GM18873 (cell line): Measurements from ENCODE around the gene PLCB2.

Source experiments
- ATAC-seq: cut with Tn5 transposase; IDR thresholded peaks from one replicate; pipeline ENCODE4 v1.9.1; 2021; ENCODE audit warnings: mild to moderate bottlenecking, moderate library complexity, moderate number of reproducible peaks; ENCODE audit not compliant: unreplicated experiment, low FRiP score

Gene PLCB2

GRCh38 chr15:40325700-40326099, 18.0 kb upstream of the PLCB2 start:
- ATAC-seq, result no peak

DNA sequence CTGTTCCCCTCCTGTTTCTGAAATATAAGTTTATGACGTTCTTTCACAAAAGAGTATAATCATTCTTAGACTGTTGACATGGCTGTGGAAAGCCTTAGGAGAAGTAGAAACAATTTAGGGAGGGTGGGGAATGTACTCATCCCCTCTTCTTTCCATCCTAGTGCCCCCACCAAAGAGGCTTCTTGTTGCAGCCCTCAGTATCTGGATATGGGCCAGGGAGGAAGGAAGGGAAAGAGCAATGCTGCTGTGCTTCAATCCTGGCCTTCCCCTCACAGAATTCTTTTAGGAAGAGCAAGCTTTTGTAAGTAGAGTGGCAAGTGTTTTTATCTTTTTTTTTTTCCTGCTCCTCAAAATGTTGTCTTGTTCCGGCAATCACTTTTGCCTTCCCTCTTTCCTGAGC, 17.5 kb upstream of the PLCB2 start:
- no peak for ATAC-seq

GRCh38 chr15:40323953-40324937, 16.5 kb upstream of the PLCB2 start:
- no peak for ATAC-seq

- peak; percentile 77 for ATAC-seq
Measured at GRCh38 chr15:40323239-40323952, 15.7 kb upstream of the PLCB2 start, which contains the start of gene INAFM2. Gene INAFM2 (plus strand): TSS chr15:40323692. CDS start chr15:40324056, 364 bp downstream.

DNA sequence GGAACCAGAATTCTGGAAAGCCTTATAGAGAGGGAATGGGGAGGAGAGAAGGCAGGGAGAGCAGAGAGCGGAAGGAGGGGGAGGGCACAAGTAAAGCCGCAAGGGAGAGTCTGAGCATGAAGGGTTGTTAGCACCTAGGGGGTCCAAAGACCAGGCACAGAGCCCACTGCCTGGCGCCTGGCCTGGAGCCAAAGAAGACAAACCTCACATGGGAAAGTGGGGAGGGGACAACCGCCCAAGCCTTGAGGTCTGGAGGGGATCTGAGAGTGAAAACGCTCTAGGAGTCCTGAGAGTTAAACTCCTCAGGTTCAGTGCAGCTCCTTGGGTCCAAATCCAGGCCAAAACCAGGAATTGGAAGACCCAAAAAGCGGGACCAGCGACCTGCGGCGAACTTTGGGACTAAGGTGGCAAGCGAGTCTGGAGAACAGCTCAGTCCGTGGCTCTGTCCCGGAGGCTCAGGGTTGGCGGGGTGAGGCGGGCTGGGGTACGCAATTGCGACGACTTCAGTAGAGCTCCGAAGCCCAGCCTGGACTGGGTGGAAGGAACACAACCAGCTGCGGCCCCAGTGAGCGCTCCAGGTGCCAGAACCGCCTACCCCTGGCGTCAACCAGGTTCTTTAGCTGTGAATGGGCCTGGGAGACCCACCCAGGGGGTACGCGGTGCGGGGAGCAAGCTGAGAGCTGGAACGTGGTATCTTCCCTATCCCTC, 14.9 kb upstream of the PLCB2 start:
- no peak for ATAC-seq

DNA sequence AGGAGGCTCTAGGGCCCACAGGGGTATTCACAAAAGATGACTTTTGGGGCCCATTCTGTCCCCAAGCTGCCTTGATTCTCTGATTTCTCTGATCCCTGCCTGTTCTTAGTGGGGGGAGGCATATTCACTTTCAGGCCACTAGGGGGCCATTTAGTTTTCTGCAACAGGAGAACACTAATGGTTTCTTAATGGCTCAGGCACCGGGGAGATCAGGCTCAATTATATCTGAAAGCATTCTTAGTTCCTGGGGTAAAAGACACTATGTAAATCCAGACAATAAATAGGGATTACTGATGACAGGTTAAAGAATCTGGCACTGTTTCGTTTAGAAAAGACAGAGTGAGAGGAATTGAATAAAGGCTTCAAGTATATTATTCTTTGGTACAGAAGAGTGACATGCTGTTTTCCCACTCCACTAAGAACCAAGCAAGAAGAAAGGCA, 13.2 kb upstream of the PLCB2 start:
- ATAC-seq, result no peak

GRCh38 chr15:40320409-40320808, 12.7 kb upstream of the PLCB2 start:
- ATAC-seq, result no peak

DNA sequence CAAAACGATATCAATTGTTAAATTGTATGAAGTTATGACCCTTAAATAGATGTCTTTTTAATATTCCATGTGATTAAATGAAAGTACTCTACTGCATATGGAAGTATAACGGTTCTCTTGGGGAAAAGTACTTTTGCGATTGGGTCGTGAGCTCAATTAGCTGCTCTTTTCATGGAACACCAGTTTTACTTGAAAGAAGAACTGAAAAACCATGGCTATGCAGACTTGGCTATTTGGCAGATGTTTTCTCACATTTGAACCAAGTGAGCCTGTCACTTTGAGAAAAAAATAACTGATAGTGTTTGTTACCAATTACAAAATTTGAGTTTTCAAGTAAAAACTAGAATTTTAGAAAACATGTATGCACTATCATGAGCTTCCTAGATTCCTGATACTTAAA, 9.8 kb upstream of the PLCB2 start:
- ATAC-seq, result no peak

- no peak for ATAC-seq
Measured at GRCh38 chr15:40316931-40317330, 9.2 kb upstream of the PLCB2 start.

- no peak for ATAC-seq
Measured at GRCh38 chr15:40314723-40315276, 7.1 kb upstream of the PLCB2 start.

DNA sequence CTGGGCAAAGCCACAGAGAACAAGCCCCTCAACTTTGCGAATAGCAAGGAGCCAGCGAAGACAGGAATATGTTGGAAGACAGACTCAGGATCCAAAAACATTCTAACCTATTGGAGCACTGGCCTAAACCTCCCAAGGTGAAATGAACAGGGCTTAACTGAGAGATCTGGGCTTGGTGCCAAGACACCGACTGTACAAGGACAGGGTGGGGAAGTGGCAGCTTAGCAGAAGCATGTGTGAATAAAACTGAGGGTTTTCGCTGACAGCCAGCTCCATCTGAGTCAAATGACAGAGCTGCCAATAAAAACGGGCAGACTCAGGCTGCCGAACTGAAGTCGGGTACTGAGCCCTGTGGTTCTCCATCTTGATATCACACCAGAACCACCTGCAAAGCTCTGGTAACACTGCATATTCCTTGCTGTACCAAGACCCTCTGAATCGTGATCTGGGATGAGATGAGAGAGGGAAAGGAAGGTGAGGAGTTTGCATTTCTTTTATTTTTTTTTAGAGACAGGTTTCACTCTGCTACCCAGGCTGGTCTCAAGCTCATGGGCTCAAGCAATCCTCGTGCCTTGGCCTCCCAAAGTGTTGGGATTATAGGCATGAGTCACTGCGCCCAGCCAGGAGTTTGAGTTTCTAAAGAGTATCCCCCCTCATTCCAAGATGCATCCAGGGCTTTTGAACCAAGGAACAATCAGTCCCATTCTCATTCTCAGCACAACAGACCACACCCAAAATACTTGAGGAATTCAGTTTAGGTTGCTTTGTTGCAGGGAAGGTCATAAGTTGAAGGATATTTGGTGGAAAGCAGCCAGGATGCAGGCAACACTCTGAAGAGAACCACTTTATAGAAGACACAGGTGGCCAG, 6.0 kb upstream of the PLCB2 start:
- ATAC-seq, result no peak

GRCh38 chr15:40312370-40313158, 4.8 kb upstream of the PLCB2 start:
- no peak for ATAC-seq

- no peak for ATAC-seq
Measured at GRCh38 chr15:40310993-40311392, 3.3 kb upstream of the PLCB2 start.

- ATAC-seq, result no peak
Measured at GRCh38 chr15:40310001-40310959, 2.5 kb upstream of the PLCB2 start.

- ATAC-seq, result no peak
Measured at GRCh38 chr15:40309344-40309862, 1.7 kb upstream of the PLCB2 start.

- no peak for ATAC-seq
Measured at GRCh38 chr15:40306908-40307307, 827 bp downstream of the PLCB2 start.

DNA sequence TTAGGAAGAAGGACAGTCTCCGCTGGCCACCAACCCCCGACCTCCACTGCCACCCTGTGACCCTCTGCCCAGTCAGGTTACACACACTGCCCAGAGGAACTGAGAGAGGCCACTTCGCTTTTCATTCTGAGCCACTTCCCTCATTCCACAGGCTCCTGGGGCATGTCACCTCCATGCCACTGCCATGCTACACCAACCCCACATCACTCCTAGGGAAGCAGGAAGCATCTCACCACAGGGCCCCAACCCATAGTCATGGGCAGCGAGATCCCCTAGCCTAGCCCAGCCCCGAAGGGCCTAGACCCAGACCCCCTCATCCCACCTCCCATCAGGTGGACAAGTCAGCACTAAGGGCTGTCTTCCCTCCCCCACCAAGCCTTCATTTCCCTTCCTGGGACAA, 1.4 kb downstream of the PLCB2 start:
- no peak for ATAC-seq
